ENCODE measurements around the gene CLDN20.

The CLDN20 gene

GRCh38 chr6:155269765-155270164, 6.0 kb downstream of the CLDN20 start:
- Histone ChIP-seq H3K27ac (ENCODE audit: low read length) (no peak overlapping the region), H3K4me1 (ENCODE audit: low read length) (no peaks in the 10 kb centered on the region), H3K27me3 (ENCODE audit: low read depth, low read length) (no peaks in the 10 kb centered on the region), H3K4me3 (ENCODE audit: low read length) (no peak overlapping the region), H4K20me1 (ENCODE audit: insufficient read depth, low read length) (no peaks in the 10 kb centered on the region), H3K9ac (ENCODE audit: low read length) (no peak overlapping the region), H3K9me3 (ENCODE audit: insufficient read depth, low read length) (no peaks in the 10 kb centered on the region), H3K36me3 (replicated peaks; ENCODE audit: low read depth, low read length) (peaks cover 2% of the 10 kb centered on the region), H2AFZ (ENCODE audit: low read depth, low read length) (no peak overlapping the region), H3K4me2 (ENCODE audit: low read length) (no peak overlapping the region), H3K79me2 (ENCODE audit: low read length) (no peaks in the 10 kb centered on the region)
- no peak for TF ChIP-seq EZH2phosphoT487 (IDR thresholded peaks at IDR 0.05; ENCODE audit: low read depth)
- TF ChIP-seq CTCF (IDR thresholded peaks at IDR 0.05; ENCODE audit: low read depth, low read length): no peak

- Histone ChIP-seq H3K9ac (ENCODE audit: low read length) (no peak overlapping the region), H3K4me3 (ENCODE audit: low read length) (no peak overlapping the region), H3K4me2 (ENCODE audit: low read length) (no peak overlapping the region), H2AFZ (ENCODE audit: low read depth, low read length) (no peak overlapping the region), H3K9me3 (ENCODE audit: insufficient read depth, low read length) (no peaks in the 10 kb centered on the region), H3K79me2 (ENCODE audit: low read length) (no peaks in the 10 kb centered on the region), H3K27ac (ENCODE audit: low read length) (no peak overlapping the region), H3K4me1 (ENCODE audit: low read length) (no peaks in the 10 kb centered on the region), H4K20me1 (ENCODE audit: insufficient read depth, low read length) (no peaks in the 10 kb centered on the region), H3K27me3 (ENCODE audit: low read depth, low read length) (no peaks in the 10 kb centered on the region), H3K36me3 (replicated peaks; ENCODE audit: low read depth, low read length) (no peaks in the 10 kb centered on the region)
- no peak for TF ChIP-seq CTCF (IDR thresholded peaks at IDR 0.05; ENCODE audit: low read depth, low read length)
- no peak for TF ChIP-seq EZH2phosphoT487 (IDR thresholded peaks at IDR 0.05; ENCODE audit: low read depth)
These were observed 6.8 kb downstream of the CLDN20 start for GRCh38 chr6:155270561-155271091.

GRCh38 chr6:155271145-155271544, 7.3 kb downstream of the CLDN20 start:
- TF ChIP-seq EZH2phosphoT487 (IDR thresholded peaks at IDR 0.05; ENCODE audit: low read depth): no peak
- TF ChIP-seq CTCF (IDR thresholded peaks at IDR 0.05; ENCODE audit: low read depth, low read length): no peak
- no peak overlapping the region for H3K4me3 ChIP-seq (ENCODE audit: low read length)
- no peaks in the 10 kb centered on the region for H3K36me3 ChIP-seq (replicated peaks; ENCODE audit: low read depth, low read length)
- H3K27ac ChIP-seq (ENCODE audit: low read length): no peak overlapping the region
- H4K20me1 ChIP-seq (ENCODE audit: insufficient read depth, low read length): no peaks in the 10 kb centered on the region
- no peaks in the 10 kb centered on the region for H3K79me2 ChIP-seq (ENCODE audit: low read length)
- no peak overlapping the region for H3K9ac ChIP-seq (ENCODE audit: low read length)
- no peaks in the 10 kb centered on the region for H3K9me3 ChIP-seq (ENCODE audit: insufficient read depth, low read length)
- H3K4me1 ChIP-seq (ENCODE audit: low read length): no peaks in the 10 kb centered on the region
- no peak overlapping the region for H2AFZ ChIP-seq (ENCODE audit: low read depth, low read length)
- H3K4me2 ChIP-seq (ENCODE audit: low read length): no peak overlapping the region
- no peaks in the 10 kb centered on the region for H3K27me3 ChIP-seq (ENCODE audit: low read depth, low read length)

GRCh38 chr6:155272353-155273232, 8.8 kb downstream of the CLDN20 start:
- no peaks in the 10 kb centered on the region for H4K20me1 ChIP-seq (ENCODE audit: insufficient read depth, low read length)
- no peaks in the 10 kb centered on the region for H3K27me3 ChIP-seq (ENCODE audit: low read depth, low read length)
- no peak overlapping the region for H3K4me2 ChIP-seq (ENCODE audit: low read length)
- no peak overlapping the region for H3K27ac ChIP-seq (ENCODE audit: low read length)
- H3K4me3 ChIP-seq (ENCODE audit: low read length): no peak overlapping the region
- no peaks in the 10 kb centered on the region for H3K9me3 ChIP-seq (ENCODE audit: insufficient read depth, low read length)
- H3K4me1 ChIP-seq (ENCODE audit: low read length): no peaks in the 10 kb centered on the region
- no peak overlapping the region for H2AFZ ChIP-seq (ENCODE audit: low read depth, low read length)
- no peak overlapping the region for H3K9ac ChIP-seq (ENCODE audit: low read length)
- no peaks in the 10 kb centered on the region for H3K79me2 ChIP-seq (ENCODE audit: low read length)
- no peak for TF ChIP-seq CTCF (IDR thresholded peaks at IDR 0.05; ENCODE audit: low read depth, low read length)
- no peak for TF ChIP-seq EZH2phosphoT487 (IDR thresholded peaks at IDR 0.05; ENCODE audit: low read depth)
- no peaks in the 10 kb centered on the region for H3K36me3 ChIP-seq (replicated peaks; ENCODE audit: low read depth, low read length)

Data from OCI-LY3 (cell line).